AML-193 (cell line): ENCODE data around the gene SSBP4.

Experiments used
- DNase-seq, 2 experiments: peaks; one replicate each; lab custom pipeline; 2025; lab: John Stamatoyannopoulos, UW

SSBP4 gene

GRCh38 chr19:18433015-18433691 is 14.0 kb downstream of the SSBP4 start:
- DNase-seq: no peak

- DNase-seq: no peak
Measured at GRCh38 chr19:18433735-18434398, 14.7 kb downstream of the SSBP4 start.

- no peak for DNase-seq
Measured at GRCh38 chr19:18434411-18435175, 15.4 kb downstream of the SSBP4 start.

- no peak for DNase-seq
Measured at GRCh38 chr19:18435178-18435841, 16.1 kb downstream of the SSBP4 start.

GRCh38 chr19:18435842-18436670 is 16.9 kb downstream of the SSBP4 start:
- DNase-seq: no peak

GRCh38 chr19:18436671-18437490 is 17.7 kb downstream of the SSBP4 start:
- peak in 1 of 2 experiments; percentile 16 for DNase-seq

GRCh38 chr19:18437491-18438330 is 18.5 kb downstream of the SSBP4 start, which contains the start of gene ISYNA1:
Gene ISYNA1, minus strand, starts transcription at chr19:18438133. Its CDS starts 154 bp downstream, at chr19:18437979.
- DNase-seq: no peak

- no peak for DNase-seq
Measured at GRCh38 chr19:18438331-18439024, 19.3 kb downstream of the SSBP4 start.

GRCh38 chr19:18439025-18439909 is 20.1 kb downstream of the SSBP4 start:
- no peak for DNase-seq

GRCh38 chr19:18439910-18440237 is 20.7 kb downstream of the SSBP4 start:
- DNase-seq: no peak

- peak in 1 of 2 experiments; percentile 3 for DNase-seq
Measured at GRCh38 chr19:18440415-18440877, 21.2 kb downstream of the SSBP4 start.

GRCh38 chr19:18440936-18441803 is 22.0 kb downstream of the SSBP4 start:
- no peak for DNase-seq

GRCh38 chr19:18441804-18442788 is 22.9 kb downstream of the SSBP4 start:
- no peak for DNase-seq

GRCh38 chr19:18442941-18443340 is 23.7 kb downstream of the SSBP4 start:
- no peak for DNase-seq

- DNase-seq: no peak
Measured at GRCh38 chr19:18443406-18443805, 24.2 kb downstream of the SSBP4 start.

GRCh38 chr19:18443831-18444230 is 24.6 kb downstream of the SSBP4 start:
- no peak for DNase-seq
